Measurements from ENCODE around the gene PPP1R15A.
"Not testable (repeated sequence)": the region's sequence is repeated elsewhere in the genome, so short reads cannot be mapped to it uniquely, and the experiment has no call there.

The PPP1R15A gene

DNA sequence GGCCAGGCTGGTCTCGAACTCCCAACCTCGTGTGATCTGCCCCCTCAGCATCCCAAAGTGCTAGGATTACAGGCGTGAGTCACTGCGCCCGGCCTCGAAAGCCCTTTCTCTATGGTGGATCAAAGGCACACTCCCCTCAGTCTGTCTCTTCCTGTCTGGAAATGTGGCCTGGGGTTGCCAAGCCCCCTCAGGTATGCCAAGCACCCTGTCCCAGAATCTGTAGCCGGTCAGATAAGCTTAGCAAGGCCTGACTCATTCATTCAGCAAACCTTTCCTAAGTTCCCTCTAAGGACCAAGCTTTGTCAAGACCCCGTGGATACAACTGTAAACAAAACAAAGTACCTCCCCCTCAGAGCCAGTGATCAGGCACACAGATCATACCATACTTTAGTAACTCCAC is 42.0 kb downstream of the PPP1R15A start:
- no peak overlapping the region for H3K9ac ChIP-seq (ENCODE audit: low read length)
- no peak overlapping the region for H3K27ac ChIP-seq (ENCODE audit: low read depth, low read length)
- H3K27me3 ChIP-seq (ENCODE audit: control insufficient read depth, insufficient read depth, low read length): no peaks in the 10 kb centered on the region
- no peaks in the 10 kb centered on the region for H3K4me1 ChIP-seq (ENCODE audit: control insufficient read depth, insufficient read depth, low read length)
- H3K4me3 ChIP-seq (ENCODE audit: low read length): no peak overlapping the region
- H3K36me3 ChIP-seq (ENCODE audit: control insufficient read depth, insufficient read depth, low read length): peaks cover 39% of the 10 kb centered on the region

DNA sequence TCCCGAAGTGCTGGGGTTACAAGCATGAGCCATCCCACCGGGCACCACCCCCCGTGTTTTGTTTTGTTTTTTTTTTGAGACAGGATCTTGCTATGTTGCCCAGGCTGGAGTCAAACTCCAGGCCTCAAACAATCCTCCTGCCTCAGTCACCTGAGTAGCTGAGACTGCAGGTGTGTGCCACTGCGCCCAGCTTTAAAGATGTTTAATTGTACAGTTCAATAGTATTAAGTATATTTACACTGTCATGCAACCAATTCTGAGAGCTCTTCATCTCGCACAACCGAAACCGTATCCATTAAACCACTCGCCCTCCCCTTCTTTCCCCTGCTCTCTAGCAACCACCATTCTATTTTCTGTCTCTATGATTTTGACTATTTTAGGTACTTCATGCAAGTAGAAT is 43.5 kb downstream of the PPP1R15A start:
- H3K36me3 ChIP-seq (ENCODE audit: control insufficient read depth, insufficient read depth, low read length): peaks cover 39% of the 10 kb centered on the region
- H3K4me1 ChIP-seq (ENCODE audit: control insufficient read depth, insufficient read depth, low read length): no peaks in the 10 kb centered on the region
- no peak overlapping the region for H3K27ac ChIP-seq (ENCODE audit: low read depth, low read length)
- H3K9ac ChIP-seq (ENCODE audit: low read length): no peak overlapping the region
- H3K4me3 ChIP-seq (ENCODE audit: low read length): no peak overlapping the region
- no peaks in the 10 kb centered on the region for H3K27me3 ChIP-seq (ENCODE audit: control insufficient read depth, insufficient read depth, low read length)

DNA sequence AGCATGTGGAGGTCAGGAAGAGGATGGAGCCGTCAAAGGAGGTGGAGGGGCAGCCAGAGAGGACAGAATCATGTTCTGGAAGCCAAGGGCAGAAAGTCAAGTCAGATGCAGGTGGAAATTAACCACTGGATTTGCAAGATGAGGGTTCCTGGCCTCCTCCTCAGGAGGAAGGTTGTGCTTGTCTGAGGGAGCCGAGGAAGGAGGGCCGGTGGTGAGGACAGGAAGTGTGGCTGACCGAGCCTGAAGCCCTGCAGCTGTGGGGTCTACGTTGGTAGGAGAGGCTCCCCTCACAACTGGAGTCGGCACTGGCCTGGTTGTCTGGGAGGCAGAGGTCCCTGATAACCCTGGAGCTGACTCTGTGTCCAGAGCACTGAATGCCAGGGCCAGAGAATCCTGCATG is 45.9 kb downstream of the PPP1R15A start:
- Histone ChIP-seq H3K27ac (ENCODE audit: low read depth, low read length) (no peak overlapping the region), H3K9ac (ENCODE audit: low read length) (no peak overlapping the region), H3K4me1 (ENCODE audit: control insufficient read depth, insufficient read depth, low read length) (no peaks in the 10 kb centered on the region), H3K27me3 (ENCODE audit: control insufficient read depth, insufficient read depth, low read length) (no peaks in the 10 kb centered on the region), H3K36me3 (ENCODE audit: control insufficient read depth, insufficient read depth, low read length) (peaks cover 26% of the 10 kb centered on the region), H3K4me3 (ENCODE audit: low read length) (no peak overlapping the region)

DNA sequence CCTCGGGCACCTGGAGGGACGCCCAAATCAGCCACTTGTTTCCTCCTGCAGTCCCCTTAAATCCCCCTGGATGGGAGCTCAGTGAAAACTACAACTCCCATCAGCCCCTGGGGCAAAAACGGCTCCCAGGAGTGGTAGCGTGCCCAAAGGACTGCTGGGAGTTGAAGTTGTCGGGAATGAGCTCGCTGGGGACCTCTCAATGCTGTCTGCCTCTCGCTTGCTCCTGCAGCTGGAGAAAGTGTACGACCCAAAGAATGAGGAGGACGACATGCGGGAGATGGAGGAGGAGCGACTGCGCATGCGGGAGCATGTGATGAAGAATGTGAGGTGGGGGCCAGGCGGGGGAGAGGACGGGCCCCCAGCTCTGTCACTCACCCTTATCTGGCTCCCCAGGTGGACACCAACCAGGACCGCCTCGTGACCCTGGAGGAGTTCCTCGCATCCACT is 46.6 kb downstream of the PPP1R15A start:
- Histone ChIP-seq H3K27me3 (ENCODE audit: control insufficient read depth, insufficient read depth, low read length) (no peaks in the 10 kb centered on the region), H3K36me3 (ENCODE audit: control insufficient read depth, insufficient read depth, low read length) (peaks cover 21% of the 10 kb centered on the region), H3K4me1 (ENCODE audit: control insufficient read depth, insufficient read depth, low read length) (no peaks in the 10 kb centered on the region), H3K27ac (ENCODE audit: low read depth, low read length) (no peak overlapping the region), H3K4me3 (ENCODE audit: low read length) (no peak overlapping the region), H3K9ac (ENCODE audit: low read length) (no peak overlapping the region)

DNA sequence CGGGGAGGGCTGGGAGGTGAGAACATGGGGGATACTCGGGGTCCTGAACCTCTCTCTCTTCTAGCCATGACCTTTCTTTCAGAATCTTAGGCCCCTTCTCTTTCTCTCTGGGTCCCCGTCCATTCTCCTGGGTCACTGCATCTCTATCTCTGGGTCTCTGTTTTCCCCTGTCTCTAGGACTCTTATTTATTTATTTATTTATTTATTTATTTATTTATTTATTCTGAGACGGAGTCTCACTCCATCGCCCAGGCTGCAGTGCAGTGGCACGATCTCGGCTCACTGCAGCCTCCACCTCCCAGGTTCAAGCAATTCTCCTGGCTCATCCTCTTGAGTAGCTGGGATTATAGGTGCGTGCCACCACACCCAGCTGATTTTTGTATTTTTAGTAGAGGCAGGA is 47.0 kb downstream of the PPP1R15A start:
- H3K4me1 ChIP-seq (ENCODE audit: control insufficient read depth, insufficient read depth, low read length); H3K9ac ChIP-seq (ENCODE audit: low read length); H3K27me3 ChIP-seq (ENCODE audit: control insufficient read depth, insufficient read depth, low read length); H3K4me3 ChIP-seq (ENCODE audit: low read length); H3K27ac ChIP-seq (ENCODE audit: low read depth, low read length): not testable (repeated sequence)
- H3K36me3 ChIP-seq (ENCODE audit: control insufficient read depth, insufficient read depth, low read length): peaks cover 18% of the 10 kb centered on the region

DNA sequence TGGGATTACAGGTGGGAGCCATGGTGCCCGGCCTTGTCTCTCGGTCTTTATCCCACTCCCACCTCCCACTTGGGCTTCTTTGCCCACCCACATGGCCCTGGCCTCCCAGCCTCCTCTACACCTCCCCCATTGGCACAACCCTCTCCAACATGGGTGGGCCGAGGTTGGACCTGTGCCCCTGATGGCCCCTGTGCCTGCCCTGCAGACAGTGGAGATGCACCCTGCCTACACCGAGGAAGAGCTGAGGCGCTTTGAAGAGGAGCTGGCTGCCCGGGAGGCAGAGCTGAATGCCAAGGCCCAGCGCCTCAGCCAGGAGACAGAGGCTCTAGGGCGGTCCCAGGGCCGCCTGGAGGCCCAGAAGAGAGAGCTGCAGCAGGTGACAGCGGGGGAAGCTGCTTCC is 48.7 kb downstream of the PPP1R15A start:
- Histone ChIP-seq H3K4me1 (ENCODE audit: control insufficient read depth, insufficient read depth, low read length) (no peaks in the 10 kb centered on the region), H3K27ac (ENCODE audit: low read depth, low read length) (no peak overlapping the region), H3K9ac (ENCODE audit: low read length) (no peak overlapping the region), H3K36me3 (ENCODE audit: control insufficient read depth, insufficient read depth, low read length) (peaks cover 15% of the 10 kb centered on the region), H3K27me3 (ENCODE audit: control insufficient read depth, insufficient read depth, low read length) (no peaks in the 10 kb centered on the region), H3K4me3 (ENCODE audit: low read length) (no peak overlapping the region)

DNA sequence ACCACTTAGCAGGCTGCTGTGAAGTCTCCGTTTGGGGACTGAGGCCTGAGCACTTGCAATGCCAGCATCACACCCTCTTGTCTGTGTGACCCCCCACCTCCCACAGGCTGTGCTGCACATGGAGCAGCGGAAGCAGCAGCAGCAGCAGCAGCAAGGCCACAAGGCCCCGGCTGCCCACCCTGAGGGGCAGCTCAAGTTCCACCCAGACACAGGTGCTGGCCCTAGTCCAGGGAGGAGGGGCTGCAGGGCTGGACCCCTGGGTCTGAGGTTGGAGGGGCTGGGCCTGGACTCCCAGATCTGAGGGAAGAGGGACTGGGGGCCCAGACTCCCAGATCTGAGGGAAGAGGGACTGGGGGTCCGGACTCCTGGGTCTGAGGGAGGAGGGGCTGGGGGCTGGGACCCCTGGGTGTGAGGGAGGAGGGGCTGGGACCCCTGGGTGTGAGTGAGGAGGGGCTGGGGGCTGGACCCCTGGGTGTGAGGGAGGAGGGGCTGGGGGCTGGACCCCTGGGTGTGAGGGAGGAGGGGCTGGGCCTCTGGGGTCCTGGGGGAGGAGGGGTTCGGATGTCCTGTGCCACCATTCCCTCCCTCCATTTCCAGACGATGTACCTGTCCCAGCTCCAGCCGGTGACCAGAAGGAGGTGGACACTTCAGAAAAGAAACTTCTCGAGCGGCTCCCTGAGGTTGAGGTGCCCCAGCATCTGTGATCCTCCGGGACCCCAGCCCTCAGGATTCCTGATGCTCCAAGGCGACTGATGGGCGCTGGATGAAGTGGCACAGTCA is 49.7 kb downstream of the PPP1R15A start:
- no peak overlapping the region for H3K27ac ChIP-seq (ENCODE audit: low read depth, low read length)
- H3K27me3 ChIP-seq (ENCODE audit: control insufficient read depth, insufficient read depth, low read length): no peaks in the 10 kb centered on the region
- peaks cover 15% of the 10 kb centered on the region for H3K36me3 ChIP-seq (ENCODE audit: control insufficient read depth, insufficient read depth, low read length)
- no peaks in the 10 kb centered on the region for H3K4me1 ChIP-seq (ENCODE audit: control insufficient read depth, insufficient read depth, low read length)
- H3K9ac ChIP-seq (ENCODE audit: low read length): no peak overlapping the region
- no peak overlapping the region for H3K4me3 ChIP-seq (ENCODE audit: low read length)

DNA sequence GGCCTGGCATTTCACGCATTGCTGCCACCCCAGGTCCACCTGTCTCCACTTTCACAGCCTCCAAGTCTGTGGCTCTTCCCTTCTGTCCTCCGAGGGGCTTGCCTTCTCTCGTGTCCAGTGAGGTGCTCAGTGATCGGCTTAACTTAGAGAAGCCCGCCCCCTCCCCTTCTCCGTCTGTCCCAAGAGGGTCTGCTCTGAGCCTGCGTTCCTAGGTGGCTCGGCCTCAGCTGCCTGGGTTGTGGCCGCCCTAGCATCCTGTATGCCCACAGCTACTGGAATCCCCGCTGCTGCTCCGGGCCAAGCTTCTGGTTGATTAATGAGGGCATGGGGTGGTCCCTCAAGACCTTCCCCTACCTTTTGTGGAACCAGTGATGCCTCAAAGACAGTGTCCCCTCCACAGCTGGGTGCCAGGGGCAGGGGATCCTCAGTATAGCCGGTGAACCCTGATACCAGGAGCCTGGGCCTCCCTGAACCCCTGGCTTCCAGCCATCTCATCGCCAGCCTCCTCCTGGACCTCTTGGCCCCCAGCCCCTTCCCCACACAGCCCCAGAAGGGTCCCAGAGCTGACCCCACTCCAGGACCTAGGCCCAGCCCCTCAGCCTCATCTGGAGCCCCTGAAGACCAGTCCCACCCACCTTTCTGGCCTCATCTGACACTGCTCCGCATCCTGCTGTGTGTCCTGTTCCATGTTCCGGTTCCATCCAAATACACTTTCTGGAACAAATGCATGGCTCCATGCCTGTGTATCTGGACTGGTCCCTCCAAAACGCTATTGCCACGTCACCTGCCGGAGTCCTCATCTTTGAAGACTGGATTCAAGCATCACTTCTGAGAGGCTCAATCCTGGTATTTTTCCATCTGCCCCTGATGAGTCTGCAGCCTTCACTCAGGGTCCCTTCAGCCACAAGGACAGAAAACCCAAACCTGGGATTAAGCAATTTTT is 50.6 kb downstream of the PPP1R15A start:
- H3K4me1 ChIP-seq (ENCODE audit: control insufficient read depth, insufficient read depth, low read length): no peaks in the 10 kb centered on the region
- no peaks in the 10 kb centered on the region for H3K27me3 ChIP-seq (ENCODE audit: control insufficient read depth, insufficient read depth, low read length)
- no peak overlapping the region for H3K4me3 ChIP-seq (ENCODE audit: low read length)
- no peak overlapping the region for H3K9ac ChIP-seq (ENCODE audit: low read length)
- H3K27ac ChIP-seq (ENCODE audit: low read depth, low read length): no peak overlapping the region
- peaks cover 15% of the 10 kb centered on the region for H3K36me3 ChIP-seq (ENCODE audit: control insufficient read depth, insufficient read depth, low read length)

DNA sequence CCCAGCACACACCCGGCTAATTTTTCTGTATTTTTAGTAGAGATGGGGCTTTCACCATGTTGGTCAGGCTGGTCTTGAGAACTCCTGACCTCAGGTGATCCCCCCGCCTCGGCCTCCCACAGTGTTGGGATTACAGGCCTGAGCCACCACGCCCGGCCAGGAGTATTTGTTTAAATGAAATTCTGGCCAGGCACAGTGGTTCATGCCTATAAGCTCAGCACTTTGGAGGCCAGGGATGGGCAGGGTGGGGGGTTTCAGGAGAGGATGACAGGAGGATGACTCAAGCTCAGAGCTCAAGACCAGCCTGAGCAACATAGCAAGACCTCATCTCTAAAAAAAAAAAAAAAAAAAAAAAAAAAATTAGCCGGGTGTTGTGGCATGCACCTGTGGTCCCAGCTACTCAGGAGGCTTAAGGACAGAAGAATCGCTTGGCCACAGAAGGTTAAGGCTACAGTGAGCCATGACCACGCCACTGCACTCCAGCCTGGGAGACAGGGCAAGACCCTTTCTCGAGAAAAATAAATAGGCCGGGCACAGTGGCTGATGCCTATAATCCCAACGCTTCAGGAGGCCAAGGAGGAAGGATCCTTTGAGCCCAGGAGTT is 53.1 kb downstream of the PPP1R15A start:
- Histone ChIP-seq H3K4me3 (ENCODE audit: low read length) (no peak overlapping the region), H3K4me1 (ENCODE audit: control insufficient read depth, insufficient read depth, low read length) (no peaks in the 10 kb centered on the region), H3K27ac (ENCODE audit: low read depth, low read length) (no peak overlapping the region), H3K27me3 (ENCODE audit: control insufficient read depth, insufficient read depth, low read length) (no peaks in the 10 kb centered on the region), H3K36me3 (ENCODE audit: control insufficient read depth, insufficient read depth, low read length) (peaks cover 6% of the 10 kb centered on the region), H3K9ac (ENCODE audit: low read length) (no peak overlapping the region)
